HCT116 (cell line): ENCODE results near the gene NEURL1B. TPM values are rescaled to one million over a fixed set of nuclear protein-coding genes. Genes with fewer than 3 reads are reported as not detected.

Source experiments
- ATAC-seq: fragments of 200-7000 bp; cut with Tn5 transposase; 2 replicates; pipeline ENCODE4 v1.9.1; 2020; ENCODE audit warnings: mild to moderate bottlenecking, moderate library complexity
- BruUV-seq: library from RNA; stranded (reverse); fragments of 400-500 nt; replicated peaks from 2 replicates; lab custom pipeline; 2021; lab: Mats Ljungman, UMichigan
- CTCF ChIA-PET: fragments of 300-600 bp; sonication (Branson Sonifier 250); formaldehyde crosslinking; loops from one replicate; lab custom pipeline; 2021; ENCODE audit warnings: antibody characterized with exemption; lab: Charles Lee
- POLR2A ChIA-PET: fragments of 300-600, 350-600 bp; sonication (Branson Sonifier 250); formaldehyde crosslinking; loops from one replicate; lab custom pipeline; 2021; ENCODE audit warnings: antibody characterized with exemption; lab: Charles Lee
- RAD21 ChIA-PET, 2 experiments: fragments of 300-600 bp; sonication (Branson Sonifier 250); formaldehyde crosslinking; loops; one replicate each; lab custom pipeline; 2023; ENCODE audit warnings: low total read pairs in 2 of 2; ENCODE audit not compliant: uncharacterized antibody in 2 of 2, unreplicated experiment in 2 of 2, low non-redundant PET in 1 of 2; lab: Charles Lee
- DNase-seq: peaks from one replicate; pipeline ENCODE4 v3.0.0-alpha.2; 2010; ENCODE audit warnings: low read depth, low spot score
- H2AFZ ChIP-seq: fragments of 200-600 bp; shearing (Covaris generic), sonication (generic); 2 replicates; pipeline ENCODE4 v1.6.1; 2017; ENCODE audit warnings: low read depth, mixed run types, mixed read lengths, antibody characterized with exemption, low read length; ENCODE audit not compliant: poor library complexity, severe bottlenecking
- H3K27ac ChIP-seq: 2 replicates; pipeline ENCODE4 v1.5.1; 2012; ENCODE audit warnings: low read depth, low read length
- H3K27me3 ChIP-seq: fragments of 200-600 bp; sonication (generic); 2 replicates; pipeline ENCODE4 v1.6.1; 2016; ENCODE audit warnings: mixed run types, low read length, mixed read lengths; ENCODE audit not compliant: insufficient read depth
- H3K36me3 ChIP-seq, 2 experiments: fragments of 200-500 bp in 1 of 2; fragments of 200-600 bp in 1 of 2; sonication (Bioruptor generic) in 1 of 2; sonication (generic) in 1 of 2; 2 replicates each; pipeline versions ENCODE4 v1.5.1 to v1.6.1; 2014 to 2016; ENCODE audit warnings: low read length in 2 of 2, inconsistent platforms in 1 of 2, mixed read lengths in 1 of 2, mixed run types in 1 of 2; ENCODE audit not compliant: insufficient read depth in 2 of 2, control insufficient read depth in 1 of 2
- H3K4me1 ChIP-seq, 2 experiments: fragments of 200-600 bp in 1 of 2; sonication (generic) in 1 of 2; 2 replicates each; pipeline versions ENCODE4 v1.5.1 to v1.6.1; 2012 to 2017; ENCODE audit warnings: low read length in 2 of 2, inconsistent platforms in 1 of 2, mild to moderate bottlenecking in 1 of 2, mixed read lengths in 1 of 2, mixed run types in 1 of 2, moderate library complexity in 1 of 2; ENCODE audit not compliant: insufficient read depth in 2 of 2, control insufficient read depth in 1 of 2
- H3K4me2 ChIP-seq: fragments of 200-600 bp; sonication (generic); 2 replicates; pipeline ENCODE4 v1.6.1; 2017; ENCODE audit warnings: mixed run types, low read length, mixed read lengths
- H3K4me3 ChIP-seq, 2 experiments: fragments of 200-600 bp in 1 of 2; sonication (generic) in 1 of 2; replicated peaks in 1 of 2; 2 replicates each; pipeline ENCODE4 v1.5.1; 2011 to 2016; ENCODE audit warnings: low read length in 2 of 2, control low read depth in 1 of 2, low read depth in 1 of 2, mild to moderate bottlenecking in 1 of 2, mixed read lengths in 1 of 2, mixed run types in 1 of 2
- H3K79me2 ChIP-seq: fragments of 200-600 bp; sonication (generic); 2 replicates; pipeline ENCODE4 v1.6.1; 2017; ENCODE audit warnings: mild to moderate bottlenecking, mixed run types, low read length, moderate library complexity, mixed read lengths; ENCODE audit not compliant: insufficient read depth
- H3K9ac ChIP-seq: fragments of 200-600 bp; sonication (generic); 2 replicates; pipeline ENCODE4 v1.6.1; 2016; ENCODE audit warnings: low read length, mixed read lengths
- H3K9me2 ChIP-seq: fragments of 200-600 bp; sonication (generic), shearing (Covaris generic); 2 replicates; pipeline ENCODE4 v1.6.1; 2017; ENCODE audit warnings: mixed run types, mild to moderate bottlenecking, moderate library complexity; ENCODE audit not compliant: insufficient read depth
- H3K9me3 ChIP-seq, 2 experiments: fragments of 200-500 bp in 1 of 2; fragments of 200-600 bp in 1 of 2; sonication (Bioruptor generic) in 1 of 2; sonication (generic) in 1 of 2; 2 replicates each; pipeline ENCODE4 v1.6.1; 2014 to 2017; ENCODE audit warnings: low read length in 2 of 2, mixed read lengths in 2 of 2, inconsistent platforms in 1 of 2, low read depth in 1 of 2, mild to moderate bottlenecking in 1 of 2, mixed run types in 1 of 2, moderate library complexity in 1 of 2; ENCODE audit not compliant: control insufficient read depth in 1 of 2, insufficient read depth in 1 of 2
- H4K20me1 ChIP-seq: fragments of 200-600 bp; sonication (generic), shearing (Covaris generic); 2 replicates; pipeline ENCODE4 v1.6.1; 2017; ENCODE audit warnings: mixed run types, mild to moderate bottlenecking, moderate library complexity; ENCODE audit not compliant: insufficient read depth
- CBX3 ChIP-seq: IDR thresholded peaks from 2 replicates; pipeline ENCODE4 v1.6.1; 2012; ENCODE audit warnings: low read depth
- CEBPB ChIP-seq: IDR thresholded peaks from 2 replicates; pipeline ENCODE4 v1.6.1; 2012; ENCODE audit warnings: low read depth
- ELF1 ChIP-seq: IDR thresholded peaks from 2 replicates; pipeline ENCODE4 v1.6.1; 2012; ENCODE audit warnings: low read depth, borderline replicate concordance
- EZH2phosphoT487 ChIP-seq: fragments of 200-600 bp; IDR thresholded peaks from 2 replicates; pipeline ENCODE4 v1.6.1; 2018; ENCODE audit warnings: antibody characterized with exemption, borderline replicate concordance
- FOSL1 ChIP-seq: IDR thresholded peaks from 2 replicates; pipeline ENCODE4 v1.6.1; 2012; ENCODE audit warnings: low read depth
- POLR2A ChIP-seq: IDR thresholded peaks from 2 replicates; pipeline ENCODE4 v1.7.0; 2011; ENCODE audit warnings: borderline replicate concordance; ENCODE audit not compliant: insufficient read depth, insufficient read length; ENCODE audit errors: extremely low read depth
- RAD21 ChIP-seq: IDR thresholded peaks from 2 replicates; pipeline ENCODE4 v1.6.1; 2012; ENCODE audit warnings: low read depth, mild to moderate bottlenecking
- REST ChIP-seq: IDR thresholded peaks from 2 replicates; pipeline ENCODE4 v1.6.1; 2012; ENCODE audit warnings: low read depth
- SIN3A ChIP-seq: IDR thresholded peaks from 2 replicates; pipeline ENCODE4 v1.6.1; 2012; ENCODE audit warnings: low read depth
- SRF ChIP-seq: IDR thresholded peaks from 2 replicates; pipeline ENCODE4 v1.6.1; 2012; ENCODE audit warnings: low read depth
- TCF7L2 ChIP-seq: IDR thresholded peaks from 2 replicates; pipeline ENCODE4 v1.7.0; 2011; ENCODE audit warnings: borderline replicate concordance, inconsistent platforms; ENCODE audit not compliant: insufficient read depth, insufficient read length; ENCODE audit errors: extremely low read depth
- YY1 ChIP-seq: IDR thresholded peaks from 2 replicates; pipeline ENCODE4 v1.6.1; 2011; ENCODE audit warnings: low read length, low read depth, moderate library complexity, mild to moderate bottlenecking; ENCODE audit not compliant: insufficient replicate concordance; ENCODE audit errors: extremely low read depth
- ZFX ChIP-seq: fragments of 450-650 bp; IDR thresholded peaks from 2 replicates; pipeline ENCODE4 v1.6.1; 2017
- ZNF274 ChIP-seq: fragments of 200-500 bp; sonication (Bioruptor generic); IDR thresholded peaks from 2 replicates; pipeline ENCODE4 v1.6.1; 2014; ENCODE audit warnings: mild to moderate bottlenecking, low read depth, low read length, inconsistent platforms
- intact Hi-C: fragments of 100-400 bp; cut with micrococcal nuclease; formaldehyde crosslinking; loops from 2 replicates; pipeline ENCODE4 v1.10.0; 2022
- total RNA-seq: library from RNA; stranded (reverse); gene quantifications from one replicate; pipeline ENCODE4 v1.2.1, GENCODE V29; 2021; ENCODE audit not compliant: unreplicated experiment
- TF ChIP-seq, protein P1 (sequence below), 3 experiments: fragments of 200-600 bp in 1 of 3; sonication (generic) in 1 of 3; IDR thresholded peaks in 2 of 3; conservative IDR thresholded peaks in 1 of 3; 2 replicates each; pipeline ENCODE4 v1.5.1; 2012 to 2017; ENCODE audit warnings: low read depth in 2 of 3, low read length in 2 of 3, antibody characterized with exemption in 1 of 3, borderline replicate concordance in 1 of 3, control low read depth in 1 of 3, mild to moderate bottlenecking in 1 of 3, mixed read lengths in 1 of 3, mixed run types in 1 of 3, moderate library complexity in 1 of 3; ENCODE audit not compliant: insufficient read depth in 1 of 3
- TF ChIP-seq, protein P2 (sequence below): IDR thresholded peaks from 2 replicates; pipeline ENCODE4 v1.6.1; 2012
- TF ChIP-seq, protein P3 (sequence below): IDR thresholded peaks from 2 replicates; pipeline ENCODE4 v1.6.1; 2011; ENCODE audit warnings: mild to moderate bottlenecking, low read length, moderate library complexity; ENCODE audit not compliant: insufficient replicate concordance; ENCODE audit errors: extremely low read depth

Gene NEURL1B
- total RNA-seq, 1 experiment from 2014 or later = 5.8 TPM

- Histone ChIP-seq H3K27ac (no peak overlapping the region), H3K4me2 (no peak overlapping the region), H2AFZ (peak overlapping the region; percentile 9), H3K79me2 (no peaks in the 10 kb centered on the region), H3K9me3 (no peaks in the 10 kb centered on the region), H3K4me3 (no peak overlapping the region), H3K36me3 (no peaks in the 10 kb centered on the region), H4K20me1 (no peaks in the 10 kb centered on the region), H3K9me2 (no peaks in the 10 kb centered on the region), H3K4me1 (peaks cover 3 to 16% of the 10 kb centered on the region in 2 experiments; a peak in 3 of 4 replicates)
- POLR2A ChIA-PET = interaction anchor here (1.0 to 1.2 kb wide), 2 partner anchors 38 to 171 kb away, joined by 5 read pairs; partner anchors contain the start of gene DUSP1
- RAD21 ChIA-PET = no interaction called here
- CTCF ChIA-PET = interaction anchor here (1.0 kb wide), 1 partner anchor 19 kb away, joined by 6 read pairs; no protein-coding TSS in a partner anchor
- intact Hi-C loops = no loop called here
- ATAC-seq (no peak), DNase-seq (no peak)
- BruUV-seq = no TSS peak
- TF ChIP-seq ZNF274 (no peak), EZH2phosphoT487 (no peak), YY1 (no peak), REST (no peak), SIN3A (no peak), RAD21 (no peak), CBX3 (no peak), FOSL1 (no peak), ELF1 (no peak), ZFX (no peak), SRF (no peak), TCF7L2 (no peak), POLR2A (no peak), CEBPB (no peak)
- TF ChIP-seq, protein P1, sequence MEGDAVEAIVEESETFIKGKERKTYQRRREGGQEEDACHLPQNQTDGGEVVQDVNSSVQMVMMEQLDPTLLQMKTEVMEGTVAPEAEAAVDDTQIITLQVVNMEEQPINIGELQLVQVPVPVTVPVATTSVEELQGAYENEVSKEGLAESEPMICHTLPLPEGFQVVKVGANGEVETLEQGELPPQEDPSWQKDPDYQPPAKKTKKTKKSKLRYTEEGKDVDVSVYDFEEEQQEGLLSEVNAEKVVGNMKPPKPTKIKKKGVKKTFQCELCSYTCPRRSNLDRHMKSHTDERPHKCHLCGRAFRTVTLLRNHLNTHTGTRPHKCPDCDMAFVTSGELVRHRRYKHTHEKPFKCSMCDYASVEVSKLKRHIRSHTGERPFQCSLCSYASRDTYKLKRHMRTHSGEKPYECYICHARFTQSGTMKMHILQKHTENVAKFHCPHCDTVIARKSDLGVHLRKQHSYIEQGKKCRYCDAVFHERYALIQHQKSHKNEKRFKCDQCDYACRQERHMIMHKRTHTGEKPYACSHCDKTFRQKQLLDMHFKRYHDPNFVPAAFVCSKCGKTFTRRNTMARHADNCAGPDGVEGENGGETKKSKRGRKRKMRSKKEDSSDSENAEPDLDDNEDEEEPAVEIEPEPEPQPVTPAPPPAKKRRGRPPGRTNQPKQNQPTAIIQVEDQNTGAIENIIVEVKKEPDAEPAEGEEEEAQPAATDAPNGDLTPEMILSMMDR (IDR thresholded peaks at IDR 0.05 in 2 of 3, conservative IDR thresholded peaks at IDR 0.05 in 1 of 3; ENCODE audit: borderline replicate concordance in 1 of 3, insufficient read depth in 1 of 3, low read depth in 2 of 3, low read length in 2 of 3) = no peak
- TF ChIP-seq, protein P2, sequence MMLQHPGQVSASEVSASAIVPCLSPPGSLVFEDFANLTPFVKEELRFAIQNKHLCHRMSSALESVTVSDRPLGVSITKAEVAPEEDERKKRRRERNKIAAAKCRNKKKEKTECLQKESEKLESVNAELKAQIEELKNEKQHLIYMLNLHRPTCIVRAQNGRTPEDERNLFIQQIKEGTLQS = no peak
- TF ChIP-seq, protein P3, sequence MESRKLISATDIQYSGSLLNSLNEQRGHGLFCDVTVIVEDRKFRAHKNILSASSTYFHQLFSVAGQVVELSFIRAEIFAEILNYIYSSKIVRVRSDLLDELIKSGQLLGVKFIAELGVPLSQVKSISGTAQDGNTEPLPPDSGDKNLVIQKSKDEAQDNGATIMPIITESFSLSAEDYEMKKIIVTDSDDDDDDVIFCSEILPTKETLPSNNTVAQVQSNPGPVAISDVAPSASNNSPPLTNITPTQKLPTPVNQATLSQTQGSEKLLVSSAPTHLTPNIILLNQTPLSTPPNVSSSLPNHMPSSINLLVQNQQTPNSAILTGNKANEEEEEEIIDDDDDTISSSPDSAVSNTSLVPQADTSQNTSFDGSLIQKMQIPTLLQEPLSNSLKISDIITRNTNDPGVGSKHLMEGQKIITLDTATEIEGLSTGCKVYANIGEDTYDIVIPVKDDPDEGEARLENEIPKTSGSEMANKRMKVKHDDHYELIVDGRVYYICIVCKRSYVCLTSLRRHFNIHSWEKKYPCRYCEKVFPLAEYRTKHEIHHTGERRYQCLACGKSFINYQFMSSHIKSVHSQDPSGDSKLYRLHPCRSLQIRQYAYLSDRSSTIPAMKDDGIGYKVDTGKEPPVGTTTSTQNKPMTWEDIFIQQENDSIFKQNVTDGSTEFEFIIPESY = no peak
- TF ChIP-seq, all 23 proteins: peak for 0
- Histone ChIP-seq H3K9ac (no peak overlapping the region), H3K27me3 (no peaks in the 10 kb centered on the region)
Observed at GRCh38 chr5:172733131-172733973, 92.3 kb downstream of the NEURL1B start.
